Epithelial cell of prostate (primary cell): Measurements from ENCODE around the gene ANXA1.
"Not testable (repeated sequence)": the region's sequence is repeated elsewhere in the genome, so short reads cannot be mapped to it uniquely, and the experiment has no call there.

ENCODE experiments used
- DNase-seq: peaks from one replicate; pipeline ENCODE4 v3.0.0-alpha.2; 2011; ENCODE audit warnings: low read depth, low spot score
- H3K27ac ChIP-seq: fragments of 450-650 bp; 2 replicates; pipeline ENCODE4 v1.5.1; 2017; ENCODE audit warnings: mild to moderate bottlenecking

ANXA1 gene

GRCh38 chr9:73162987-73163768 lies 11.5 kb downstream of the ANXA1 start:
- no peak for DNase-seq
- peak overlapping the region; percentile 24 for H3K27ac ChIP-seq

GRCh38 chr9:73165911-73166310 lies 14.2 kb downstream of the ANXA1 start:
- peak overlapping the region; percentile 34 for H3K27ac ChIP-seq
- no peak for DNase-seq

GRCh38 chr9:73166468-73166867 lies 14.8 kb downstream of the ANXA1 start:
- H3K27ac ChIP-seq, result peak overlapping the region; percentile 34
- no peak for DNase-seq

GRCh38 chr9:73167614-73168013 lies 15.9 kb downstream of the ANXA1 start:
- peak overlapping the region; percentile 34 for H3K27ac ChIP-seq
- DNase-seq, result no peak

- peak overlapping the region; percentile 34 for H3K27ac ChIP-seq
- no peak for DNase-seq
These were observed 16.8 kb downstream of the ANXA1 start for GRCh38 chr9:73168298-73168934.

GRCh38 chr9:73170185-73170957 lies 18.7 kb downstream of the ANXA1 start:
- H3K27ac ChIP-seq, result peak overlapping the region; percentile 34
- no peak for DNase-seq

- no peak for DNase-seq
- peak overlapping the region; percentile 80 for H3K27ac ChIP-seq
These were observed 21.2 kb downstream of the ANXA1 start for GRCh38 chr9:73172901-73173215.

GRCh38 chr9:73173557-73174329 lies 22.1 kb downstream of the ANXA1 start:
- DNase-seq, result no peak
- peak overlapping the region; percentile 80 for H3K27ac ChIP-seq

GRCh38 chr9:73174330-73174980 lies 22.8 kb downstream of the ANXA1 start:
- DNase-seq, result no peak
- H3K27ac ChIP-seq, result peak overlapping the region; percentile 80

GRCh38 chr9:73176450-73176875 lies 24.8 kb downstream of the ANXA1 start:
- peak overlapping the region; percentile 80 for H3K27ac ChIP-seq
- peak; percentile 60 for DNase-seq

GRCh38 chr9:73178044-73178443 lies 26.4 kb downstream of the ANXA1 start:
- no peak for DNase-seq
- peak overlapping the region; percentile 80 for H3K27ac ChIP-seq

- H3K27ac ChIP-seq, result peak overlapping the region; percentile 80
- DNase-seq, result peak; percentile 64
These were observed 27.9 kb downstream of the ANXA1 start for GRCh38 chr9:73179589-73179988.

GRCh38 chr9:73180403-73180802 lies 28.7 kb downstream of the ANXA1 start:
- no peak for DNase-seq
- H3K27ac ChIP-seq, result peak overlapping the region; percentile 80

GRCh38 chr9:73182928-73183327 lies 31.3 kb downstream of the ANXA1 start:
- no peak for DNase-seq
- no peak overlapping the region for H3K27ac ChIP-seq

GRCh38 chr9:73183428-73183827 lies 31.8 kb downstream of the ANXA1 start:
- no peak overlapping the region for H3K27ac ChIP-seq
- DNase-seq, result no peak

- H3K27ac ChIP-seq, result no peak overlapping the region
- no peak for DNase-seq
These were observed 32.5 kb downstream of the ANXA1 start for GRCh38 chr9:73183917-73184861.

GRCh38 chr9:73191109-73191508 lies 39.4 kb downstream of the ANXA1 start:
- not testable (repeated sequence) for H3K27ac ChIP-seq, DNase-seq

GRCh38 chr9:73194284-73194683 lies 42.6 kb downstream of the ANXA1 start:
- H3K27ac ChIP-seq, result no peak overlapping the region
- DNase-seq, result no peak

- H3K27ac ChIP-seq, result no peak overlapping the region
These were observed 47.8 kb downstream of the ANXA1 start for GRCh38 chr9:73199448-73199847.

More at GRCh38 chr9:73199448-73199847, 47.8 kb downstream of the ANXA1 start:
- DNase-seq, result no peak
